ENCODE data around the gene OR10P1.

- TF ChIP-seq JUN (IDR thresholded peaks at IDR 0.05): no peak
- no peak for TF ChIP-seq CEBPB (IDR thresholded peaks at IDR 0.05)
- no peak for TF ChIP-seq CTCF (IDR thresholded peaks at IDR 0.05)
- no peak for TF ChIP-seq RFX5 (IDR thresholded peaks at IDR 0.05)
- TF ChIP-seq, protein P1, sequence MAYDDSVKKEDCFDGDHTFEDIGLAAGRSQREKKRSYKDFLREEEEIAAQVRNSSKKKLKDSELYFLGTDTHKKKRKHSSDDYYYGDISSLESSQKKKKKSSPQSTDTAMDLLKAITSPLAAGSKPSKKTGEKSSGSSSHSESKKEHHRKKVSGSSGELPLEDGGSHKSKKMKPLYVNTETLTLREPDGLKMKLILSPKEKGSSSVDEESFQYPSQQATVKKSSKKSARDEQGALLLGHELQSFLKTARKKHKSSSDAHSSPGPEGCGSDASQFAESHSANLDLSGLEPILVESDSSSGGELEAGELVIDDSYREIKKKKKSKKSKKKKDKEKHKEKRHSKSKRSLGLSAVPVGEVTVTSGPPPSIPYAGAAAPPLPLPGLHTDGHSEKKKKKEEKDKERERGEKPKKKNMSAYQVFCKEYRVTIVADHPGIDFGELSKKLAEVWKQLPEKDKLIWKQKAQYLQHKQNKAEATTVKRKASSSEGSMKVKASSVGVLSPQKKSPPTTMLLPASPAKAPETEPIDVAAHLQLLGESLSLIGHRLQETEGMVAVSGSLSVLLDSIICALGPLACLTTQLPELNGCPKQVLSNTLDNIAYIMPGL (CRISPR knock-in tag; IDR thresholded peaks at IDR 0.05; ENCODE audit: borderline replicate concordance): no peak
- no peak for TF ChIP-seq TP53 (CRISPR knock-in tag; IDR thresholded peaks at IDR 0.05)
- no peak for TF ChIP-seq RCOR1 (IDR thresholded peaks at IDR 0.05; ENCODE audit: low read depth, low read length)
- TF ChIP-seq TFCP2L1 (CRISPR knock-in tag; IDR thresholded peaks at IDR 0.05): no peak
- TF ChIP-seq NR3C1 (IDR thresholded peaks at IDR 0.05): no peak
- TF ChIP-seq, protein P2, sequence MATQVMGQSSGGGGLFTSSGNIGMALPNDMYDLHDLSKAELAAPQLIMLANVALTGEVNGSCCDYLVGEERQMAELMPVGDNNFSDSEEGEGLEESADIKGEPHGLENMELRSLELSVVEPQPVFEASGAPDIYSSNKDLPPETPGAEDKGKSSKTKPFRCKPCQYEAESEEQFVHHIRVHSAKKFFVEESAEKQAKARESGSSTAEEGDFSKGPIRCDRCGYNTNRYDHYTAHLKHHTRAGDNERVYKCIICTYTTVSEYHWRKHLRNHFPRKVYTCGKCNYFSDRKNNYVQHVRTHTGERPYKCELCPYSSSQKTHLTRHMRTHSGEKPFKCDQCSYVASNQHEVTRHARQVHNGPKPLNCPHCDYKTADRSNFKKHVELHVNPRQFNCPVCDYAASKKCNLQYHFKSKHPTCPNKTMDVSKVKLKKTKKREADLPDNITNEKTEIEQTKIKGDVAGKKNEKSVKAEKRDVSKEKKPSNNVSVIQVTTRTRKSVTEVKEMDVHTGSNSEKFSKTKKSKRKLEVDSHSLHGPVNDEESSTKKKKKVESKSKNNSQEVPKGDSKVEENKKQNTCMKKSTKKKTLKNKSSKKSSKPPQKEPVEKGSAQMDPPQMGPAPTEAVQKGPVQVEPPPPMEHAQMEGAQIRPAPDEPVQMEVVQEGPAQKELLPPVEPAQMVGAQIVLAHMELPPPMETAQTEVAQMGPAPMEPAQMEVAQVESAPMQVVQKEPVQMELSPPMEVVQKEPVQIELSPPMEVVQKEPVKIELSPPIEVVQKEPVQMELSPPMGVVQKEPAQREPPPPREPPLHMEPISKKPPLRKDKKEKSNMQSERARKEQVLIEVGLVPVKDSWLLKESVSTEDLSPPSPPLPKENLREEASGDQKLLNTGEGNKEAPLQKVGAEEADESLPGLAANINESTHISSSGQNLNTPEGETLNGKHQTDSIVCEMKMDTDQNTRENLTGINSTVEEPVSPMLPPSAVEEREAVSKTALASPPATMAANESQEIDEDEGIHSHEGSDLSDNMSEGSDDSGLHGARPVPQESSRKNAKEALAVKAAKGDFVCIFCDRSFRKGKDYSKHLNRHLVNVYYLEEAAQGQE (IDR thresholded peaks at IDR 0.05): no peak
These were observed 49.8 kb downstream of the OR10P1 start for GRCh38 chr12:55686366-55687010.
